GM12875 (cell line): ENCODE results near the gene TNS1.

ENCODE experiments used
- H3K4me3 ChIP-seq: one replicate; pipeline ENCODE4 v1.5.1; 2011; ENCODE audit warnings: low read depth, low read length, control low read depth
- TF ChIP-seq, protein P1 (sequence below): IDR thresholded peaks from 2 replicates; pipeline ENCODE4 v1.5.1; 2011; ENCODE audit warnings: low read depth, mild to moderate bottlenecking, control low read depth, inconsistent platforms, low read length, moderate library complexity, borderline replicate concordance; ENCODE audit not compliant: insufficient read depth

The TNS1 gene

DNA sequence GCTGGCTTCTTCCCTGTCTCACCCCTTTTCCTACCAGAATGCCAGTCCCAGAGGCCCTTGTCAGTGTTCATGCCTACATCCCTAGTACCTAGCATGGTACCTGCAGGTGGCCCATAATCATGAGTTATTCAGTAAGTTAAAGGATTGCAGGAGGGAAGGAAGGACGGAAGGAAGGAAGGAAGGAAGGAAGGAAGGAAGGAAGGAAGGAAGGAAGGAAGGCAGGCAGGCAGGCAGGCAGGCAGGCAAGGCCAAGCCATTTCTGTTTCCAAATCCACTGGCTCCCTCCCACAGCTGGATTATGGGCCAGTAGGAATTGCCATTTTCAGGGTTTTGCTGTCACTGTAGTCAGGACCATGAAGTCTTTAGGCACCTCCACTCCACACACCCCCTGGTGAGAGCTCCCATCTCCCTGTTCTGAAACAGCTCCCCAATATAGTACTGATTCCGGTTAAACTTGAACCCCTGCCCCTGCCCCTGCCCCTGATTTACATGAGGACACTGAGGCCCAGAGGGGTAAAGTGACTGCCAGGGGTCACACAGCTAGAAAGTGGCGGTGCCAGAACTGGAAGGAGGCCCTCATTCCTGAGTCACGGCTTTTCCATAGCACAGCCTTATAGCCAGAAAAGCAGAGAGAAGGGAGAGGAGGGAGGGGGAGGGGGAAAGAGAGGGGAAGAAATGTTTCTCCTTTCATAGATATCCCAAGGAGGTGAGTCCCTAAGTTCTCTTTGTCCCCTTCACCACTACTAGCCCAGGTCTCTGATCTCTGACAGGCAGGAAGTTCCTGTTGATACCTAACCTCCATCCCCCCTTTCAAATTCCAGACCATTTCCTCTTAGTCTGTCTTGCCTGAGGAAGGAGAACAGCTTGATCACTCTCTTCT lies 12.2 kb upstream of the TNS1 start:
- TF ChIP-seq, protein P1, sequence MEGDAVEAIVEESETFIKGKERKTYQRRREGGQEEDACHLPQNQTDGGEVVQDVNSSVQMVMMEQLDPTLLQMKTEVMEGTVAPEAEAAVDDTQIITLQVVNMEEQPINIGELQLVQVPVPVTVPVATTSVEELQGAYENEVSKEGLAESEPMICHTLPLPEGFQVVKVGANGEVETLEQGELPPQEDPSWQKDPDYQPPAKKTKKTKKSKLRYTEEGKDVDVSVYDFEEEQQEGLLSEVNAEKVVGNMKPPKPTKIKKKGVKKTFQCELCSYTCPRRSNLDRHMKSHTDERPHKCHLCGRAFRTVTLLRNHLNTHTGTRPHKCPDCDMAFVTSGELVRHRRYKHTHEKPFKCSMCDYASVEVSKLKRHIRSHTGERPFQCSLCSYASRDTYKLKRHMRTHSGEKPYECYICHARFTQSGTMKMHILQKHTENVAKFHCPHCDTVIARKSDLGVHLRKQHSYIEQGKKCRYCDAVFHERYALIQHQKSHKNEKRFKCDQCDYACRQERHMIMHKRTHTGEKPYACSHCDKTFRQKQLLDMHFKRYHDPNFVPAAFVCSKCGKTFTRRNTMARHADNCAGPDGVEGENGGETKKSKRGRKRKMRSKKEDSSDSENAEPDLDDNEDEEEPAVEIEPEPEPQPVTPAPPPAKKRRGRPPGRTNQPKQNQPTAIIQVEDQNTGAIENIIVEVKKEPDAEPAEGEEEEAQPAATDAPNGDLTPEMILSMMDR: no peak
- no peak overlapping the region for H3K4me3 ChIP-seq

DNA sequence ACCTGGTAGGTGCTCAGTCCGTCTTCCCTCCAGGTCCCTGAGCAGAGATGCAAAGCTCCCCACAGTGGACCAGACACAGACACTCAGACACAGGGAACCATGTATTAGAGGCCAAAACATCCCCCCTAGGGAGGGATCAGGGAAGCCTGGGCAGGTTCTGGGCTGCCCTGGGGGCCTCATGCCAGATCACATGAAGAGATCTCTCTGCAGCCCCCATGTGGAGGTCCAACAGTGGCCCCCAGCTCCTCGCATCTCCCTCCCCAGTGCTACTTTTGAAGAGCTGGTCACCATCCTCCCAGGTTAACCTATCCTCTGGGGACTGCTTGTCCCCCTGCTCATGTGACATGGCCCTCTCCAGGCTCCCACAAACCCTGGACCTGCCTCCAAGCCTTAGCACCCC lies 10.5 kb upstream of the TNS1 start:
- H3K4me3 ChIP-seq: no peak overlapping the region
- TF ChIP-seq, protein P1: no peak

DNA sequence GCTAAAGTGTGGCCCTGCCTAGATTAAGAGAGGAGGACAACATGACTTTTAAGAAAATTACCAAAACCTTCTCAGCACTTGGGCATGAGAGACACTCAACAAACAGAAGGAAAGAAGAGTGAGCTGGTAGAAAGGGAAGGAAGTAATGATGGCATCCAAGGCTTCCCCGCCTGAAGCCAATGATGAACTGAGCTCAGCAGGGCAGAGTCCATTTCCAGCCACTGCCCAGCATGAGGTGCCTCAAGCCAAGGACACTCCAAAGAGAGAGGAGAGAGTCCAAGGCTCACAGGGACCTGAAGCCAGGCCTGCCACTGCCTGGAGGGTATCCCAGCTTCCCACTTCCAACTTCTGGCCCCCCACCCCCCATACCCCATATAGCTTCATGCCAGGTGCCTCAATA lies 9.5 kb upstream of the TNS1 start:
- TF ChIP-seq, protein P1: no peak
- H3K4me3 ChIP-seq: no peak overlapping the region

- TF ChIP-seq, protein P1: no peak
- H3K4me3 ChIP-seq: no peak overlapping the region
These were observed 8.9 kb upstream of the TNS1 start for GRCh38 chr2:218011653-218012040.

- no peak overlapping the region for H3K4me3 ChIP-seq
- TF ChIP-seq, protein P1: no peak
These were observed 8.3 kb upstream of the TNS1 start for GRCh38 chr2:218010984-218011652.

- H3K4me3 ChIP-seq: no peak overlapping the region
- TF ChIP-seq, protein P1: peak; percentile 41
These were observed 7.6 kb upstream of the TNS1 start for GRCh38 chr2:218010140-218010983.

DNA sequence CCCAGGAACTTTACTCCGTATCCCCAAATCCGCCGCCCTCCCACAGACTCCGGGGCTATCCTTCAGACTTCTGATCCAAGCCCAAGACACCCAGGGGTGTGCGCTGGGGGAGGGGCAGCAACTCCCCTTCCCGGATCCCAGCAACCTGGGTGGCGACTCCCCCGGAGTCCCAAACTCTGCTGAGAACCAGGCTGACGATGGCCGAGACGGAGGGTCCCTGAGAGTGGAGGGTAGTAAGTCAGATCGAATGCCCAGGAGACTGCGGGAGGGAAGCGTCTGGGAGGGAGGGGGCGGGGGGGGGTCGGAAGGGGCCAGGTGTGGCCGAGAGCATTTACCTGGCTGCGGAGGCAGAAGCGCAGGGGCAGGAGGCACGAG lies 7.0 kb upstream of the TNS1 start:
- H3K4me3 ChIP-seq: no peak overlapping the region
- TF ChIP-seq, protein P1: no peak
